Measurements from ENCODE around the gene ERI3.

The ERI3 gene

DNA sequence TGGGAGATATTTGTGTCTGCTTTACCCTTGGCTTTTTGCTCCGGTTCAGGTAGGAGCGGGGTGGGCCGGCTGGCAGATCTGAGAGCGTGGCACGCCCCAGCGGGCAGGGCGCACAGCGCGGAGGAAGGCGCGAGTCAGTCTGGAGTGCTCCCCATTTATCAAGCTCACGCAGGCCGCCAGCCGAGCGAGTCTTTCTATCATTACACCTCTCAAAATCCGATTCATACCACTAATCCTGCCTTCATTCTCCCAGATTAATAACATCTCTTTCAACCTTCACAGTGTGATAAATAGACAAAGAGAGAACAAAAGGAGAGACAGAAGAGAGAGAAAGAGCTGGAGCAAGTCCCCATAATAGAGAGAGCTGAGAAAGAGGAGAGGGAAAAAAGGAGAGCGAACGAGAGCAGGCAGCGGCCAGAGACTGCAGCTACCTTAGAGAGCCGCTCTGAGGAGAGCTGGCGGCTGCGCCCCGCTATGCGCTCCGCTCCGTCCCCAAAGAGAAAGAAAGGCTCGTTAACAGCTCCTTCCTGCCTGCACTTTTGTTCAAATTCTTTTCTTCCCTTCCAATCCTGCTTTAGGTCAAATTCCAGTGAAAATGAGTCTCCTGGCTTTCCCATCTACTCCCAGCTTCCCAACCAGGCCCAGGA, 93.8 kb downstream of the ERI3 start:
- DNase-seq: no peak

DNA sequence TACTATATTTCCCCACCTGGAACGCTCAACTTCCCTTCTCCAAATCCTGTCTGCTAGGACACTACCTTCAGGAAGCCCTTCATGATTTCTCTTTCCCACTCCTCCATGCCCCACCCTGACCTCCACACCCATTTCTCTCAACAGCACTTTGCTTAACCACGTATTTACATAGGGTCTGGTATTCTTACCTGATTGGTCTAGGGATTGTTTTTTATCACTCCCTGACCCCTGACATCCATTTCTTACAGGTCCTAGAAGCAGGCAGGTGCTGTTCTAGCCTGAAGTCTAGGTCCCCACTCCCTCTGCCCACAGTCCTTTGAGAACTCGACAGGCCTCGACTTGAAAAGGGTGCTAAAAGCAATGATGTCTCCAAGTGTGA, 94.3 kb downstream of the ERI3 start:
- no peak for DNase-seq

DNA sequence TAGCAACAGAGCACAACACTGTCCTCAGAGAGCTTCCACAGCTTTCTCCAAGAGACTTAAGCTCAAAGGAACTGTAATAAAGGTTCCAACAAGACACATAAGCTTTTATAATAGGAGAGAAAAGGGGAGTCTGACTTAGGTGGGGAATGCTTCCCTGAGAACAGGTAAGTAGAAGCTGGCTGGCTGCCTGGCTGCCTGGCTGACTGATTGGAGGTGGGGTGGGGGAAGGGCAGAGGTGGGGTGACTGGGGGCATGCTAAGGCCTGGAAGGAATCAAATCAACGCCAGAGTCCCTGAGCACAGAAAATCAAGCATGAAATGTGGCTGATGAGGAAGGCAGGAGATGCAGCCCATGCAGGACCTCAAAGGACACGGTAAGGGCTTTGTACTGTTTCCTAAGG, 96.0 kb downstream of the ERI3 start:
- no peak for DNase-seq

DNA sequence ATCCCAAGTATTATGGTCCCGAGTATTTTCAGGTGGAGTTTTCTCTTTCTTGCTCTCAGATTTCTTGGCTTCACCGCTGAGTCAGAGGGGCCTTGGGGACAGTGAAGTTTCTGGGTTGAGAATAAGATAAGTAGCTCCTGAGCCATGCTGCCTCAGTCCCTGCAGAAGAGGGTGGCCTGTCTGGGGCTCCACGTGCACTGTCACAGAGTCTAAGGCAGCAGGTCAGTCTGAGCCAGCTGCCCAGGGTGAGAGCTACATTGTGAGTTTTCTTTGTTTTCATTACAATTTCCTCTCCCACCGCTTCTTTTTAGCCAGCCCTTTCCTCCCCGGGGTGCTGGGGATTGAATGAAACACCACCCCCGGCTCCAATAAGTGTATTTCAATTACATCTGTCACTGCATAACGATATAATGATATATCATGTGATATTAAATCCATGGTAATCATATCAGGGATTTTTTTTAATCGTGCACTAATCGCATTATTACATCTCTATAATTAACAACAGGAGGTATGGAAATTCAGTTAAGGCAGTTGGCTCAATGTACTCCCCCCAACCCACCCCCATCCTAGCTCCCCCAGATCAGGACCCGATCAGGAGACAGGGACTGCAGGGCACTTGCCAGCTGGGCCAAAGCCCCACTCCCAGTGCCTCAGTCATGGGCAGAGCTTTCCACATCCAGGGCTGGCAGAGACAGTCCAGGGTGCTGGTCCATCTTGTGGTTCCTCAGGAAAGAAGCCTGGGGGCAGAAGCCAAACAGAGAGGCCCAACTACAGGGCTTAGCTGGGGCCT, 98.1 kb downstream of the ERI3 start:
- DNase-seq: no peak

DNA sequence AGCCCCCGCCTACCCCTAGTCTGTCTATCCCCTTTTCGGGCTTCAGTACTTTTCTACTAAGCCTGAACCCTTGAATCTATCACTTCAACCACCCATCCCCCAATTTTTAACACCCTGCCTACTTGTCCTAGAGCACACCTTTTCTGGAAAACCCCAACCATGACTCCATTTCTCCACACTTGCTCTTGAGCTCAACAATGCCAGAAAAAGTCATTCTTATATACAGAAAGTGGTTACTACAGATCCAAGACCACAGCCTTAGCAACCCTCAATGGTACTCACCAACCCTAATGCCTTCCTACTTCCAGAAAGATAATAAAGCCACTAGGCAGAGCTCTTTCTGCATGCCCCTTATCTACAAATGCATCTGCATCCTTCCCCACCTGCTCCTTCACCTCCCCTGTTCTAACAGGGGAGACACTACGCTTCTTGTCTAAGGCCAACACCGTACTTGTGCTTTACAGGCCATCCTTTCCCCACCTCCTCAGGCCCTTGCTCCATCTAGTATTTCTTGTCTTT, 100.6 kb downstream of the ERI3 start:
- DNase-seq: no peak

DNA sequence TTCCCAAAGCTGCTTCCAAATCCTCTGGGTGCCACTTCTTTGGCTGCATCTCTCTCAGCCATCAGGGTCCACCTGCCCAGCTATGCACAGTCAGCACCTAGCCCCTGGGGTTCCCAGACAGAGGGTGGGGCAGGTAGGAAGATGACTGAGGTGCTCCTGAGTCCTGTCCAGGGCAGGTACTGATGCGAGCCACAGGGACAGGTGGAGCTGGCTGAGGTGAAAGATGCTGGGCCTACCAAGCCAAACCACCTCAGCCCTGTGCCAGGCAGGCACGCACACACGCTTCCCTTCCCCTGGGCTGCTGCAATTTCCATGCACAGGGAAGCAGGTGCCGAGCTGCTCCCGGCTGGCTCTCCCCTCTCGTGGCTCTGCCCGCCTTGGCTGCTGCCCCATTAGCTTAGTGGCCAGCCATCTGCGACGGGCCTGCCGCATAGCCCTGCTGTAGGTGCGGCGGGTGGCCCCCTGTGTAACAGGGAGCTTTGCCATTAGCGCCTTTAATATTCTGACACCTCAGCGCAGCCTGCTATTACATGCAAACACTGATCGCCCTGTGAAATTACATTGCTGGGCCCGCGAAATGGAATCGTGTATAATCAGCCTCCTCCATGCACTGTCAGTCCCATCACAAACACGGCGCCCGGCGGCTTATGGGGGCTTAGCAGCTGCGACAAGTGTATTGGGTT, 102.9 kb downstream of the ERI3 start:
- DNase-seq: no peak

DNA sequence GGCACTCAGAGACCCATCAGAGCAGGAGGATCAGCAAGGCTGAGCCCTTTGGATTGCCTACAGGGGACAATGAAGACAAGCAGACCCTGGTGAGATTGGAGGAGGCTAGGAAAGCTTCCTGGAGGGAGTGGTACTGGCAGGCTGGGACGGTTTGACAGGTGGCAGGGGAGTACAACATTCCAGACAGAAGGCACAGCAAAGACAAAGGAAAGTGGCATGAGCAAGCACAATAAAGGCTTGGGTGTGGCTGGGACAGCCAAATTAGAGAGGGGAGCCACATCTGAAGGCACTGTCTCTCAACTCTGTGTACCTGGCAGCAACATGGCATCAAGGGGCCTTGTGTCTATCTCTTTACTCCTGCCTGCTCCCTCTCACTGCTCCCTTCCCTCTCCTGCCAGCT, 103.6 kb downstream of the ERI3 start:
- no peak for DNase-seq

DNA sequence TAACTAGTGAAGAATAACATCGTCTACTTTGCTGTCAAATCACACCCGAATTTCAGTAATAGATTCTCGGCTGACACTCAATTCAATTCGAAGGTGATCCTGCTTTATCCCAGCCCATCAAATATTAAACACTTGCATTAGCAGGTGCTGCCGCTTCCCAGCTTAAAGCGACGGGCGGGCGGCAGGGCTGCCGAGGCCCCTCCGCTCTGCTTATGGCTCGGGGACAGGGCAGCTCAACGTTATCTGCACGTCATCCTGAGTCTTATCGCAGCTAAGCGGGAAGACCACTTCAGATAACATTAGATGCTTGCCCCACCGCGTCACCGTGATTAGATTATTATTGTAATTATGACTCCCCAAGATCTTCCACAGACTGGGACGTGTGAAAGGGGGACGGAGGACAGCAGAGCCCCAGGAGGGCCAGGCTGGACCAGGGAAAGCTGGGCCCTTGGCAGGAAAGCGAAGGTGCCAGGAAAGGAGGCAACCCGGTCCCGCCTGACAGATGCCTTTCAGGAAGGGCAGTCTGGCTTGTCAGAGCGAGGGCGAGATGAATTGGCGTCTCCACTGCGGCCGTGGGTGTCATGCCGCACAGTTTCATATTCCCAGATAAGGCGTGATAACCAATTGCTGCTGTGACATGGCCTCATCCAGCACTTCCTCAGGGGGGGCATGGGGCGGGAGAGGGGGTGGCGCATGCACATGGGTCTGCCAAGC, 104.8 kb downstream of the ERI3 start:
- no peak for DNase-seq

DNA sequence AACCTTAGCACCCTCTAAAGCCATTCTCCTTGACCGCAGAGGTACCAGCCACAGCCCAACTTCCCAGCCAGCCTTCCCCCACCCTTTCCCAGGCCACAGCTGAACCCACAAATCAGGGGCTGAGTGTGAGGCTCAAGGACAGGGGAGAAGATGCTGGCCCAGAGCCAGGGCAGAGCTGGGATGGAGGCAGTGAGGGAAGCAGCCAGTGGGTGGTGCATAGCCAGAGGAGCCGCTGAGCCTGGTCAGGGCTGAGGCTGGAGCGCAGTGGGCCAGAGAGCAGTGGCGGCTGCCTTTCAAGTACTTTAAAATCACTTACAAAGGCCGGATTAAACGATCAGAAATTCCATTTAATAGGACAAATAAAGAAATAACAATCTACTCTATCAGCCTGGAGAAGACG, 105.5 kb downstream of the ERI3 start:
- no peak for DNase-seq

DNA sequence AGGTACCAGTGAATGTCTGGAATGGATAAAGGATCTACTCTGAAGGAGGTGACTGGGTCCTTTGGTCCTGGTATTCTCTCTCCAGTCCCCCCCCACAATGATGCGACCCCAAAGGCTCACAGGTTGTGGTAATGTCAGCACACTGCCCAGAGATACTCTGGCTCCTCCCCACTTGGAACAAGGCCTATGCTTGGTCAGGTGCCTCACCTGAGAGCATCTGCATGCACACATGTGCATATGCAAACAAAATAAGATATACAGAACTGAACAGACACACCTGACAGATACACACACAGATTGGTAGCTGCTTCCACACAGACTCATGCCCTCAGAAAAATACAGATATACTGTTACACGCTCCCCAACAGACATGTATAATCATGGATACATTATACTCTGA, 108.3 kb downstream of the ERI3 start:
- no peak for DNase-seq

DNA sequence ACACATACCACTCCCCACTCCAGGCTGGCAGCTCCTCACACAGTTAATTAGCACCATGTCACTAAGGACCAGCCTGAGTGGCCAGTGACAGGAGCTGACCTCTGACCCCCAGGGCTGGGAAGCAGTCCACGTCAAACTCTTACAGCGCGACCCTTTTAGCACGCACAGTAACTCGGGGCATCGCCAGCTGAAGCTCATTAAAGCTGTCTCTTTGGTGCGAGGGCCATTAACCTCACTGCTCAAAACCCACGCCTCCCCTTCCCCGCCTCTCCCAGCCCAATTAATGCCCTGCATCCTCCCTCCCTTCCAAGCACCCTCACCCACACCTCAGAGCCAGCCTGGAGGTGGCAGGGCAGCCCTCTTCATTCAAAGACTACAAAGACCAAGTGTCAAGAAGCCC, 110.1 kb downstream of the ERI3 start:
- no peak for DNase-seq

DNA sequence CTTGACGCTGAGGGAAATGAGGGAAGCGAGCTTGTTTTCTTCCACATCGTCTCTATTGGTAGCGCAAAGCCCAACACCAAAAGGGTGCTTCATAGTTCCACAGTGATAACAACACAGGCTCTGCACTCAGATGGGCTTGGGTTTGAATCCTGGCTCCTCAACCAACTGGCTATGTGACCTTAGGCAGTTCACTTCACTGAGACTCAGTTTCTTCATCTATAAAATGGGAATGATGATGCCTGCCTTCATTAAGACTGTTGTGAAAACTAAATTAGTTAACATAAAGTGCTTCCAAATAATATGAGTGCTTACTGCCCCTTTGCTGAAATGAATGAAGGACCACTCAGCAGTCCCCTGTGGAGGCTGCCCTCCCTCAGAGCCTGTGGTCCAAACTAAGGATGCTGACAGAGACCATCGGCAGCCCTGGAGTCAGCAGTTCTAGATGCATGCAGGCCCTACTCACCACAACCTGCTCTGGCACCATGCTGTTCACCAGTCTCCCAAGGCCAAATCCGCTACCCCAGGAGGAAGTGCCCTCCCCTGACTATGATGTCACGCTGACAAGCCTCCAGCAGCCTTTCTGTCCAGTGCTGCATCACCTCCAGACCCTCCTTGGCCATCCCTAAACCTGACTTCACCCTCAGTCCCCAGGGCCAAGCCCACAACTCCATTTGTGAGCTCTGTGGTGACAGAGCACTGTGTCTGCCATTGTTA, 111.1 kb downstream of the ERI3 start:
- no peak for DNase-seq

DNA sequence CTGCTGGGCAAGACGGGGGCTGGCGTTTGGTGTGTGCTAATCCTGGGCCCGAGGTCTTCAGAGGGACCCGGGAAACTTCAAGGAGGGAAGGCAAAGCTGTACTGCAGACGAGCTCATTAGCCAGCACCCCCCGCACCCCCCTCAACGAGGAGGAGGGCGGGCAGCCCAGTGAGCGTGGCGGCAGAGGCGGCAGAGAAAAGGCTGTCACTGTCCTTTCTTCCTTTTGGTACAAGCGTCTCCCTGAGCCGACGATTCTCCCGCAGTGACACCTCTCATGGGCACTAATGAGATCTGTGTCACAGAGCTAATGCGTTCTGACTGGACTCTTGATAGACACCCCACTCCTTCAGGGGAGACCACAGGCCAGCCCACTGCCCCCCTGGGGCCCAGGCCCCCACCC, 112.3 kb downstream of the ERI3 start:
- DNase-seq: no peak

DNA sequence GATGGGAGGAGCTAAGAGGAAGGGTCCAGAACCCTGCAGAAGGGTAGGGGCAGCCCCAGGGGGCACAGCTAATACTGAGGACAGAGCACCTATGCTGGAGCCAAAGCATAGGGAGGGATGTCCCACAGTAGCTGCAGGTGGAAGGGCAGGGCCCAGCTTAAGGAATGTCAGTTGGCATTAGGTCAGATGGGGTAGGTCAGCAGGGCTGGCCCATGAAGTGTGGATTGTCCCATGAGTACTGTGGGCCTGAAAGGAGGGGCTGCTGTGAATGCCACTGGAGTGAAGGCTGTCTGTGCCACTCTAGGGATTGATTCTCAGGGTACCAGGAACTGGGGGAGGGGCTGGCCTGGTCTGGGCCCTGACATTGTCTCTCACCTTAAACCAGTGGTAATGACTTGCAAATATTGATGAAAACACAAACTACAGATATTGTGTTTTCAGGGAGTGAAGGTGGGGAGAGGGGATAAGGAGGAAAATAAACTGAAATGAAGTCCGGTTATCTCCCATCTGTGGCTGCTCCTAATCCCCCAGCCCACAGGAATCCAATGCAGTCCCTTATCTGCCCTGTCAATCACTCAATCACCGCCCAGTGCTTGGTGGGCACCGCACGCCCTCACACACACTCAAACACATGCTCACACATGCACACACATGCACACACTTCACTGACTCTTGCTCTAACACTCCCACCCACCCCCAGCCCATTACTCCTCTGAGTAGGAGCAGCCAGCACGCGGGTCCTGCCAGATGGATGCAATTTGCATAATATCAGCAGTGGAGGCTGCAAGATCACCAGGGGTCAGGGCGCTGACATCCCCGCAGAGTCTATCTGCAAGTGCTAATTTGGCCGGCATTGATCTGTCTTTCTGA, 114.0 kb downstream of the ERI3 start:
- no peak for DNase-seq

DNA sequence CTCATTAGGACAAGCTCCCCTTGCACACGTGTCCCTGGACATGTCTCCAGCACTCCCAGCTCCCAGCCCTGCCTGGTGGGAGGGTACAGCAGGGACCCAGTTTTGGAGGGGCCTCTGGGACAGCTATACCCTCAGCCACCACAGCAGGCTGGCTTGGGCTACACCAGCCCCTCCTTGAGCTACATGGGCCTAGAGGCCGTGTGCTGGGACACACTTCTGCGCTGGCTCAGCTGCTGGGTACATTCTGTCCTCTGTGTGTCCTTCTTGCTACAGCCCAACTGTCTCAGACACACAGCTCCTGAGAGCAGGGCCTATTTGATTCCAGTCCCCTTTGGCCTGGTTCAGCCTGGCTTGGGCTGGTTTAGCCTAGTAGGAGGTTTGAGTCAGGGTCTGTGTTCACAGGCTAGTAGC, 115.1 kb downstream of the ERI3 start:
- no peak for DNase-seq

DNA sequence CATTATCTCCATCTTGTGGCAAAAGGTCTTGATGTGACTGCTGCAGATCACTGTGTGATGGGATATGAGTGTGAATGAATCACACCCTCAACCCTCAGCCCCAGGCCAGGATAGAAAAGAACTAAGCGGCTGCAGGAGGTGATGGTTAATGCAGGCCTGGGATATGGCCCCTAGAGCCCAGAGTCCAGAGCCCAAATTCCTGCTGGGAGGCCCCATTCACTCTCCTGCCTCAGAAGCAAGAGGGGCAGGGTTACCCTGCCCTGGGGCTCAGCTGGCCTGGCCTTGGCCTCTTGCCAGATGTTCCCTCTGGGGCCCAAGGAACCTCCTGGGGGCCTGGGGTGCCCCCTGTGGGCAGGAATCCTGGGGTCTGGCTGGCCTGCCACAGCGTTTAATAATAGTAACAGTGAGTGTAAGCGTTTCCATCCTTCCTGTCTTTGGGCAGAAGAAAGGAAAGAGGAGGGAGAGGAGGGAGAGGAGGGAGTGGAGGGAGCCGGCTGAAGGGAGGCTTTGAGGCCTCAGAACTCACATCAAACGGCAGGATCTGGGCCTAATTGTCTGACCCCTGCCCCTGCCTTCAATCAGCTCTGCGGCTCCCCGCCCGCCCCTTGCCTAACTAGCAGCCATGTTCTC, 115.6 kb downstream of the ERI3 start:
- DNase-seq: no peak

DNA sequence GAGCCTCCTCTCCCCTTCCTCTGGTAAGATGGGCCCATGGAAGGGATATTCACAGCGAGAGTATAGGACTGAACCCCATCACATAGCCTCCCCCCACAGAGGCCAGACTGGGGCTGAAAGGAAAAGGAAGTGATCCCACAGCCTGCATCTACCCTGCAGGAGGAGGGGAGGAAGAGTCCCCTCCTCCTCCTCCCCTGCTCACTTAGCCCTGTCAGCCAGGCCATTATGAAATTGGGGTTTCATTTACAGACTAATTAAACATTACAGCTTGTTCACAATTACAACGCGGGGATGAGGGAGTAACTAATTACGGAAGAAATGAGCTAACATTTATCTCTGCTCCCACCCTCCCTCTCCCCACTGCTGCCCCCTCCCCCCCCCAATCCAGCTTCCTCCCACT, 116.4 kb downstream of the ERI3 start:
- DNase-seq: no peak

DNA sequence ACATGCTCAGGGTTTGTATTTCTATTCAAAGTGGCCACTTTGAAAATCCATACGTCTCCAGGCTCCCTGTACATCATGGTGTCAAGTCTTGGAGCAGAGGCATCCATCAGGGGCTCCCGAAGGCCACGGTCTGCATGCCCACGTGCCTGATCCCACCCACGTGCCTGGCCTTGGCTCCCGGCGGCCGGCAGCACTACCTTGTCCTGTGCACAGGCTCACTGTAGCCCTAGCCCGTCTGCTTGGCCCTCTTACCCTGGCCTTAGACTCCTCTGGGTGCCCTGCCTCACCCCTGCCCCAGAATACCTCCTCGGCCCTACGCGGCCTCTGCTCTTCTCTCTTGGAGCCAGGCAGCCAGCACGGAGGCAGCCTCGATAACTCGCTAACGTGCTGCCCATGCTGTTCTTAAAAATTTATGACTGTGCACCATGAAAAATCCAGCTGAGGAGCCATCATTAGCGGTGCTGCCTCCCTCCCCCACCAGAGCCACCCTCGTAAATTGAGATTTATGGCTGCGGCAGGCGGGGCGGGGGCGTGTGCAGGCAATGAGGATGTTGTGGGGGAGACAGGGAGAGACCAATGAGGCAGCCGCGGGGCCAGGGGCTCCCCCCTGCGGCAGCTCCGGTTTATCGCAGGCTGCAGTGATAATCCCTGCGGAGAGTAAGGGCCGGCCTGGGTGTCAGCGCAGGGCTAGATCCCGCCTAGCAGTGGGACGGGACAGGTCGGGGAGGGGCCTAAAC, 117.2 kb downstream of the ERI3 start:
- no peak for DNase-seq

DNA sequence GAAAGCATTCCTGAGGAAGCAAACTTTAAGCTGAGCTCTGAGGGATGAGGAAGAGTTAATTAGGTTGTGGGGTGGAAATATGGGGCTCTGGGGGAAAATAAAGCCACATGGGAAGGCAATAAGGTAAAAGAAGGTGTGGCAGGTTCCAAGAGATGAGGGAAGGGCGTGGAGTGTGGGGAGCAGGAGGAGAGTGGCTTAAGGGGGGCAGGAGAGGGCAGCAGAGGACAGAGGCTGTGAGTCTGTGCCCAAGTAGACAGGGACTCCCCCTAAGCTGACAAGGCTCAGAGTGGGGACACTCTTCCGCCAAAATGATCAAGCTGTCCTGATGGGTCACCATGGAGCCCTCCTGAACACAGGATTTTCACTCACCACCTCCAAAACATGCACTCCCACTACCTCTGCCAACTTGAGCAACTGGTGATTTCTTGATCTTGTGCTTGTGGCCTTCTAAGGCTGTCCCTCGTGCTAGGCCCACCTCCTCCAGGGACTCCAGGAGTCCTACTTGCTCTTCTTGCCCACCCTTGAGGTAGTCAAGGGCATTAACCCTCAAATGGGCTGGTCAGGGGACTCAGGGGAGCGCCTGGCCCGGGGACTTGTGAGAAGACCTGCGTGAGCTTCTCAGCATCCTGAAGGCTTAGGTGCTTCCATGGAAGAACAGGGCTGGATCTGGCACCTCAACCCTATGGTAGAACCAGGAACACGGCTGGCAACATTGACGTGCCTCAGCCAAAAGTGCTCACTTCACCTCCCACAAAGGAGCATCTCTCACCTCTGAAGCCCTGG, 118.4 kb downstream of the ERI3 start:
- no peak for DNase-seq

DNA sequence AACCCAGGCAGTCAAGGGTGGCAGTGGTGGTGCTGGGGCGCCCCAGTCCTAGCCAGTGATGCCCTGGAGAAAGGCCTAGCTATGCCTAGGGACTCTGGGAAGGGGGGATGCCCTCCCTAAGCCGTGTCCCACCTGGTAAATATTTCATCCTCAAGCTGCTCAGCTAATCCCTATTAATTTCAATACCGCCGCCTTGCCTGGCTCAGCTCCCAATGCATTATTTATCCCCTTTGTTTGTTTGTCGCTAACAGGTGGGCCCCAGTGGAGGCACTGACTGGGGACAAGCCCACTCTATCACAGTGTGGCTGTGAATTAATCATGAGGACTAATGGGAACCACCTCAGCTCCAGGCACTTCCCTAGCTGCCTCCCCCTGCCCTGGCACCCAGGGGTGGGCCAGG, 119.2 kb downstream of the ERI3 start:
- DNase-seq: no peak
